ENCODE results near the gene ARPC2.

ARPC2 gene

GRCh38 chr2:218235017-218235416, 18.0 kb downstream of the ARPC2 start:
- H3K4me3 ChIP-seq (ENCODE audit: low read depth, low read length), result no peak overlapping the region
- no peak for TF ChIP-seq CTCF (IDR thresholded peaks at IDR 0.05; ENCODE audit: low read depth, low read length)

- no peak overlapping the region for H3K4me3 ChIP-seq (ENCODE audit: low read depth, low read length)
- no peak for TF ChIP-seq CTCF (IDR thresholded peaks at IDR 0.05; ENCODE audit: low read depth, low read length)
These were observed 19.8 kb downstream of the ARPC2 start for GRCh38 chr2:218236829-218237228.

GRCh38 chr2:218238887-218239286, 21.9 kb downstream of the ARPC2 start:
- no peak overlapping the region for H3K4me3 ChIP-seq (ENCODE audit: low read depth, low read length)
- TF ChIP-seq CTCF (IDR thresholded peaks at IDR 0.05; ENCODE audit: low read depth, low read length), result no peak

- H3K4me3 ChIP-seq (ENCODE audit: low read depth, low read length), result no peak overlapping the region
- TF ChIP-seq CTCF (IDR thresholded peaks at IDR 0.05; ENCODE audit: low read depth, low read length), result no peak
These were observed 27.2 kb downstream of the ARPC2 start for GRCh38 chr2:218244204-218244603.

- no peak for TF ChIP-seq CTCF (IDR thresholded peaks at IDR 0.05; ENCODE audit: low read depth, low read length)
- H3K4me3 ChIP-seq (ENCODE audit: low read depth, low read length), result no peak overlapping the region
These were observed 27.7 kb downstream of the ARPC2 start for GRCh38 chr2:218244665-218245064.

- no peak for TF ChIP-seq CTCF (IDR thresholded peaks at IDR 0.05; ENCODE audit: low read depth, low read length)
- H3K4me3 ChIP-seq (ENCODE audit: low read depth, low read length), result no peak overlapping the region
These were observed 28.2 kb downstream of the ARPC2 start for GRCh38 chr2:218245214-218245613.

GRCh38 chr2:218249691-218250090, 32.7 kb downstream of the ARPC2 start:
- no peak for TF ChIP-seq CTCF (IDR thresholded peaks at IDR 0.05; ENCODE audit: low read depth, low read length)
- no peak overlapping the region for H3K4me3 ChIP-seq (ENCODE audit: low read depth, low read length)
